ENCODE results near the gene TBCD.
"Not testable (repeated sequence)": the region's sequence is repeated elsewhere in the genome, so short reads cannot be mapped to it uniquely, and the experiment has no call there.

Gene TBCD

GRCh38 chr17:82963104-82963950 lies 211.5 kb downstream of the TBCD start:
- DNase-seq (ENCODE audit: low spot score) (peak; percentile 77), ATAC-seq (ENCODE audit: low read depth) (peak; percentile 82)
- no peak overlapping the region for H3K4me3 ChIP-seq (ENCODE audit: severe bottlenecking)
- no peaks in the 10 kb centered on the region for H3K27me3 ChIP-seq (ENCODE audit: insufficient read depth, poor library complexity, severe bottlenecking)
- H3K4me1 ChIP-seq (ENCODE audit: insufficient read depth, poor library complexity, severe bottlenecking): no peaks in the 10 kb centered on the region
- TF ChIP-seq CTCF (IDR thresholded peaks at IDR 0.05; ENCODE audit: poor library complexity, severe bottlenecking): peak; percentile 64
- H3K36me3 ChIP-seq (ENCODE audit: low read depth): no peaks in the 10 kb centered on the region
- no peaks in the 10 kb centered on the region for H3K9me3 ChIP-seq (ENCODE audit: severe bottlenecking)
- H3K27ac ChIP-seq (ENCODE audit: poor library complexity, severe bottlenecking): no peak overlapping the region

GRCh38 chr17:82964451-82964850 lies 212.6 kb downstream of the TBCD start:
- not testable (repeated sequence) for H3K27ac ChIP-seq (ENCODE audit: poor library complexity, severe bottlenecking); ATAC-seq (ENCODE audit: low read depth); H3K4me3 ChIP-seq (ENCODE audit: severe bottlenecking); H3K36me3 ChIP-seq (ENCODE audit: low read depth); H3K4me1 ChIP-seq (ENCODE audit: insufficient read depth, poor library complexity, severe bottlenecking); DNase-seq (ENCODE audit: low spot score); H3K9me3 ChIP-seq (ENCODE audit: severe bottlenecking); H3K27me3 ChIP-seq (ENCODE audit: insufficient read depth, poor library complexity, severe bottlenecking)

- H3K4me1 ChIP-seq (ENCODE audit: insufficient read depth, poor library complexity, severe bottlenecking): no peaks in the 10 kb centered on the region
- TF ChIP-seq CTCF (IDR thresholded peaks at IDR 0.05; ENCODE audit: poor library complexity, severe bottlenecking): no peak
- no peak overlapping the region for H3K4me3 ChIP-seq (ENCODE audit: severe bottlenecking)
- DNase-seq (ENCODE audit: low spot score): no peak
- H3K9me3 ChIP-seq (ENCODE audit: severe bottlenecking): no peaks in the 10 kb centered on the region
- no peak for ATAC-seq (ENCODE audit: low read depth)
- H3K27me3 ChIP-seq (ENCODE audit: insufficient read depth, poor library complexity, severe bottlenecking): no peaks in the 10 kb centered on the region
- H3K36me3 ChIP-seq (ENCODE audit: low read depth): no peaks in the 10 kb centered on the region
- H3K27ac ChIP-seq (ENCODE audit: poor library complexity, severe bottlenecking): no peak overlapping the region
These were observed 213.0 kb downstream of the TBCD start for GRCh38 chr17:82964851-82965341.

- H3K4me3 ChIP-seq (ENCODE audit: severe bottlenecking): no peak overlapping the region
- no peak overlapping the region for H3K27ac ChIP-seq (ENCODE audit: poor library complexity, severe bottlenecking)
- no peak for TF ChIP-seq CTCF (IDR thresholded peaks at IDR 0.05; ENCODE audit: poor library complexity, severe bottlenecking)
- no peak for ATAC-seq (ENCODE audit: low read depth)
- H3K27me3 ChIP-seq (ENCODE audit: insufficient read depth, poor library complexity, severe bottlenecking): no peaks in the 10 kb centered on the region
- H3K36me3 ChIP-seq (ENCODE audit: low read depth): no peaks in the 10 kb centered on the region
- no peaks in the 10 kb centered on the region for H3K9me3 ChIP-seq (ENCODE audit: severe bottlenecking)
- no peak for DNase-seq (ENCODE audit: low spot score)
- H3K4me1 ChIP-seq (ENCODE audit: insufficient read depth, poor library complexity, severe bottlenecking): no peaks in the 10 kb centered on the region
These were observed 213.5 kb downstream of the TBCD start for GRCh38 chr17:82965371-82965770.

GRCh38 chr17:82966415-82966814 lies 214.6 kb downstream of the TBCD start:
- Histone ChIP-seq H3K9me3 (ENCODE audit: severe bottlenecking) (no peaks in the 10 kb centered on the region), H3K36me3 (ENCODE audit: low read depth) (no peaks in the 10 kb centered on the region), H3K27me3 (ENCODE audit: insufficient read depth, poor library complexity, severe bottlenecking) (no peaks in the 10 kb centered on the region), H3K27ac (ENCODE audit: poor library complexity, severe bottlenecking) (no peak overlapping the region), H3K4me1 (ENCODE audit: insufficient read depth, poor library complexity, severe bottlenecking) (no peaks in the 10 kb centered on the region), H3K4me3 (ENCODE audit: severe bottlenecking) (no peak overlapping the region)
- ATAC-seq (ENCODE audit: low read depth) (no peak), DNase-seq (ENCODE audit: low spot score) (no peak)
- TF ChIP-seq CTCF (IDR thresholded peaks at IDR 0.05; ENCODE audit: poor library complexity, severe bottlenecking): no peak

Measured in RWPE2 (cell line).